WTC11 (cell line): Measurements from ENCODE around the gene MKLN1. TPM values are rescaled to one million over a fixed set of nuclear protein-coding genes. Genes with fewer than 3 reads are reported as not detected.

Experiments used
- ATAC-seq: fragments of 200-7000 bp; cut with Tn5 transposase; 2 replicates; pipeline ENCODE4 v1.10.0; 2021; ENCODE audit warnings: mild to moderate bottlenecking, moderate library complexity
- CTCF ChIA-PET: fragments of 300-600 bp; sonication (Branson Sonifier 250); formaldehyde crosslinking; loops from one replicate; lab custom pipeline; 2021; ENCODE audit warnings: antibody characterized with exemption; lab: Charles Lee
- POLR2A ChIA-PET: fragments of 350-600 bp; sonication (Branson Sonifier 250); formaldehyde crosslinking; loops from one replicate; lab custom pipeline; 2021; ENCODE audit warnings: antibody characterized with exemption; lab: Charles Lee
- DNase-seq: peaks from one replicate; pipeline ENCODE4 v3.0.0; 2021; ENCODE audit warnings: low spot score
- H3K27ac Mint-ChIP-seq: 2 replicates; pipeline ENCODE4 v1.8.0; 2021; ENCODE audit warnings: mixed read lengths
- H3K27me3 Mint-ChIP-seq: 2 replicates; pipeline ENCODE4 v1.8.0; 2021; ENCODE audit warnings: low read depth, mild to moderate bottlenecking, moderate library complexity, mixed read lengths
- H3K36me3 Mint-ChIP-seq: 2 replicates; pipeline ENCODE4 v1.8.0; 2021; ENCODE audit warnings: mixed read lengths
- H3K4me1 Mint-ChIP-seq: 2 replicates; pipeline ENCODE4 v1.8.0; 2022; ENCODE audit warnings: mixed read lengths
- H3K4me3 Mint-ChIP-seq: 2 replicates; pipeline ENCODE4 v1.8.0; 2021; ENCODE audit warnings: mild to moderate bottlenecking, moderate library complexity, mixed read lengths
- H3K9me3 Mint-ChIP-seq: 2 replicates; pipeline ENCODE4 v1.8.0; 2021; ENCODE audit warnings: mixed read lengths
- AR ChIP-seq: fragments of 250-450 bp; sonication (Bioruptor Pico); IDR thresholded peaks from 2 replicates; pipeline ENCODE4 v1.9.0; 2021; ENCODE audit warnings: mild to moderate bottlenecking
- ATF1 ChIP-seq: sonication (generic); formaldehyde crosslinking; IDR thresholded peaks from 2 replicates; pipeline ENCODE4 v1.8.1; 2023; ENCODE audit warnings: mild to moderate bottlenecking, moderate library complexity, missing genetic modification reagents
- GRHL2 ChIP-seq: fragments of 250-450 bp; sonication (Bioruptor Pico); IDR thresholded peaks from 2 replicates; pipeline ENCODE4 v1.8.0; 2022; ENCODE audit warnings: mild to moderate bottlenecking, moderate library complexity; ENCODE audit not compliant: insufficient replicate concordance, severe bottlenecking
- GTF2I ChIP-seq: fragments of 250-450 bp; sonication (Bioruptor Pico); conservative IDR thresholded peaks from 2 replicates; pipeline ENCODE4 v1.4.0; 2021; ENCODE audit warnings: mild to moderate bottlenecking
- MAX ChIP-seq: sonication (generic); formaldehyde crosslinking; IDR thresholded peaks from 2 replicates; pipeline ENCODE4 v1.8.0; 2022; ENCODE audit warnings: mild to moderate bottlenecking, missing genetic modification reagents
- MYBL2 ChIP-seq: sonication (generic); formaldehyde crosslinking; IDR thresholded peaks from 2 replicates; pipeline ENCODE4 v1.8.1; 2023; ENCODE audit warnings: mild to moderate bottlenecking, moderate library complexity, missing genetic modification reagents
- NFYB ChIP-seq: sonication (generic); formaldehyde crosslinking; conservative IDR thresholded peaks from 2 replicates; pipeline ENCODE4 v1.8.0; 2022; ENCODE audit warnings: low read depth, missing genetic modification reagents
- RELA ChIP-seq: sonication (generic); formaldehyde crosslinking; IDR thresholded peaks from 2 replicates; pipeline ENCODE4 v1.8.1; 2022; ENCODE audit warnings: missing genetic modification reagents, mild to moderate bottlenecking, borderline replicate concordance
- SOX15 ChIP-seq: fragments of 250-450 bp; sonication (Bioruptor Pico); IDR thresholded peaks from 2 replicates; pipeline ENCODE4 v1.9.0; 2021; ENCODE audit warnings: mild to moderate bottlenecking
- ZNF317 ChIP-seq: sonication (generic); formaldehyde crosslinking; IDR thresholded peaks from 2 replicates; pipeline ENCODE4 v1.8.1; 2023; ENCODE audit warnings: low read depth, mild to moderate bottlenecking, moderate library complexity, missing genetic modification reagents, borderline replicate concordance
- ZNF396 ChIP-seq: fragments of 250-450 bp; sonication (Bioruptor Pico); IDR thresholded peaks from 2 replicates; pipeline ENCODE4 v1.8.0; 2021; ENCODE audit warnings: mild to moderate bottlenecking, moderate library complexity, borderline replicate concordance
- ZNF532 ChIP-seq: fragments of 250-450 bp; sonication (Bioruptor Pico); IDR thresholded peaks from 2 replicates; pipeline ENCODE4 v1.9.0; 2021; ENCODE audit warnings: mild to moderate bottlenecking, borderline replicate concordance
- ZNF671 ChIP-seq: fragments of 250-450 bp; sonication (Bioruptor Pico); IDR thresholded peaks from 2 replicates; pipeline ENCODE4 v1.8.0; 2021; ENCODE audit warnings: mild to moderate bottlenecking
- total RNA-seq: library from RNA; stranded (reverse); gene quantifications from 3 replicates; pipeline ENCODE4 v1.2.3, GENCODE V29; 2021

Gene MKLN1
- total RNA-seq, 1 experiment from 2014 or later, result 37.6 TPM

- ChIA-PET POLR2A (interaction anchor here (0.9 kb wide), 1 partner anchor 11 kb away, joined by 3 read pairs; no protein-coding TSS in a partner anchor), CTCF (no interaction called here)
- peaks cover 16% of the 10 kb centered on the region for H3K4me1 Mint-ChIP-seq
- no peak for DNase-seq
- ATAC-seq, result no peak
- H3K9me3 Mint-ChIP-seq, result peaks cover 28% of the 10 kb centered on the region
- no peak overlapping the region for H3K4me3 Mint-ChIP-seq
- no peaks in the 10 kb centered on the region for H3K27me3 Mint-ChIP-seq
- peaks cover 31% of the 10 kb centered on the region for H3K36me3 Mint-ChIP-seq
- TF ChIP-seq GTF2I (CRISPR knock-in tag), result no peak
- TF ChIP-seq, all 79 proteins: peak for 0
- no peak overlapping the region for H3K27ac Mint-ChIP-seq
Observed at GRCh38 chr7:131335639-131336381, 8.1 kb downstream of the MKLN1 start.

- DNase-seq (no peak), ATAC-seq (no peak)
- Mint-ChIP-seq H3K27ac (no peak overlapping the region), H3K4me3 (no peak overlapping the region), H3K9me3 (peaks cover 28% of the 10 kb centered on the region), H3K36me3 (peaks cover 31% of the 10 kb centered on the region), H3K4me1 (peaks cover 24% of the 10 kb centered on the region), H3K27me3 (no peaks in the 10 kb centered on the region)
- ChIA-PET POLR2A (interaction anchor here (0.9 kb wide), 1 partner anchor 12 kb away, joined by 3 read pairs; no protein-coding TSS in a partner anchor), CTCF (interaction anchor here (0.8 kb wide), 1 partner anchor 10 kb away, joined by 3 read pairs; no protein-coding TSS in a partner anchor)
- peak; percentile 100 for TF ChIP-seq ZNF317 (CRISPR knock-in tag)
- TF ChIP-seq RELA, result no peak
Observed at GRCh38 chr7:131336956-131337355, 9.3 kb downstream of the MKLN1 start.

GRCh38 chr7:131338173-131338572 is 10.5 kb downstream of the MKLN1 start:
- H3K27me3 Mint-ChIP-seq, result no peaks in the 10 kb centered on the region
- ChIA-PET CTCF (interaction anchor here (0.5 to 1.3 kb wide), 11 partner anchors 8 to 441 kb away, joined by 3 to 8 read pairs (median 4); partner anchors contain the start of gene MKLN1), POLR2A (interaction anchor here (1.0 kb wide), 1 partner anchor 10 kb away, joined by 3 read pairs; no protein-coding TSS in a partner anchor)
- ATAC-seq (peak; percentile 65), DNase-seq (no peak)
- H3K9me3 Mint-ChIP-seq, result peaks cover 28% of the 10 kb centered on the region
- TF ChIP-seq ZNF532 (no peak), SOX15 (CRISPR knock-in tag) (no peak), NFYB (CRISPR knock-in tag) (no peak), GRHL2 (CRISPR knock-in tag) (no peak), MAX (CRISPR knock-in tag) (no peak)
- H3K4me3 Mint-ChIP-seq, result no peak overlapping the region
- H3K27ac Mint-ChIP-seq, result no peak overlapping the region
- H3K4me1 Mint-ChIP-seq, result peaks cover 36% of the 10 kb centered on the region
- peaks cover 31% of the 10 kb centered on the region for H3K36me3 Mint-ChIP-seq

GRCh38 chr7:131338691-131339390 is 11.2 kb downstream of the MKLN1 start:
- H3K27me3 Mint-ChIP-seq, result no peaks in the 10 kb centered on the region
- DNase-seq (no peak), ATAC-seq (no peak)
- peaks cover 40% of the 10 kb centered on the region for H3K4me1 Mint-ChIP-seq
- H3K9me3 Mint-ChIP-seq, result peaks cover 28% of the 10 kb centered on the region
- ChIA-PET POLR2A (no interaction called here), CTCF (interaction anchor here (0.9 to 1.3 kb wide), 8 partner anchors 8 to 442 kb away, joined by 3 to 8 read pairs (median 4); partner anchors contain the start of gene MKLN1)
- no peak for TF ChIP-seq MYBL2 (CRISPR knock-in tag)
- TF ChIP-seq ZNF671 (CRISPR knock-in tag), result no peak
- no peak for TF ChIP-seq ATF1 (CRISPR knock-in tag)
- TF ChIP-seq ZNF396, result no peak
- no peak for TF ChIP-seq NFYB (CRISPR knock-in tag)
- no peak for TF ChIP-seq AR
- no peak overlapping the region for H3K4me3 Mint-ChIP-seq
- H3K27ac Mint-ChIP-seq, result no peak overlapping the region; the same call in 1 of the 2 replicates
- H3K36me3 Mint-ChIP-seq, result peaks cover 31% of the 10 kb centered on the region
